Osteocyte (in vitro differentiated cells): ENCODE data around the gene ONECUT3. TPM values are rescaled to one million over a fixed set of nuclear protein-coding genes. Genes with fewer than 3 reads are reported as not detected.
"Not testable (repeated sequence)": the region's sequence is repeated elsewhere in the genome, so short reads cannot be mapped to it uniquely, and the experiment has no call there.

Experiments
- DNase-seq: peaks from one replicate; pipeline ENCODE4 v3.0.0; 2021; ENCODE audit warnings: mixed read lengths; ENCODE audit not compliant: unreplicated experiment; ENCODE audit errors: extremely low spot score
- H3K27ac Mint-ChIP-seq: one replicate; pipeline ENCODE4 v1.8.0; 2021; ENCODE audit warnings: mild to moderate bottlenecking, mixed read lengths; ENCODE audit not compliant: unreplicated experiment
- H3K27me3 Mint-ChIP-seq: one replicate; pipeline ENCODE4 v1.8.0; 2021; ENCODE audit warnings: mixed read lengths; ENCODE audit not compliant: unreplicated experiment
- H3K36me3 Mint-ChIP-seq: one replicate; pipeline ENCODE4 v1.8.0; 2021; ENCODE audit warnings: mixed read lengths; ENCODE audit not compliant: unreplicated experiment
- H3K4me1 Mint-ChIP-seq: one replicate; pipeline ENCODE4 v1.8.0; 2021; ENCODE audit warnings: mixed read lengths; ENCODE audit not compliant: unreplicated experiment
- H3K4me3 Mint-ChIP-seq: one replicate; pipeline ENCODE4 v1.8.0; 2021; ENCODE audit warnings: mild to moderate bottlenecking, moderate library complexity, mixed read lengths; ENCODE audit not compliant: unreplicated experiment
- H3K9me3 Mint-ChIP-seq: one replicate; pipeline ENCODE4 v1.8.0; 2021; ENCODE audit warnings: mixed read lengths; ENCODE audit not compliant: unreplicated experiment
- CTCF ChIP-seq: fragments of 200-600 bp; sonication (generic); IDR thresholded peaks from 2 replicates; pipeline ENCODE4 v1.5.0; 2021; ENCODE audit warnings: antibody characterized with exemption, mild to moderate bottlenecking, moderate library complexity
- total RNA-seq: library from RNA; stranded (reverse); gene quantifications from 2 replicates; pipeline ENCODE4 v1.2.1, GENCODE V29; 2021

The ONECUT3 gene
- total RNA-seq, 1 donor from 2014 or later: not detected

- H3K9me3 Mint-ChIP-seq: no peaks in the 10 kb centered on the region
- peaks cover 74% of the 10 kb centered on the region for H3K27me3 Mint-ChIP-seq
- H3K4me3 Mint-ChIP-seq: no peak overlapping the region
- H3K4me1 Mint-ChIP-seq: peaks cover 5% of the 10 kb centered on the region
- no peak for DNase-seq
- no peak for TF ChIP-seq CTCF
- H3K36me3 Mint-ChIP-seq: no peaks in the 10 kb centered on the region
- no peak overlapping the region for H3K27ac Mint-ChIP-seq
These were observed 6.7 kb downstream of the ONECUT3 start for GRCh38 chr19:1760020-1760419.

- H3K4me3 Mint-ChIP-seq, H3K27ac Mint-ChIP-seq, H3K4me1 Mint-ChIP-seq, H3K36me3 Mint-ChIP-seq, H3K9me3 Mint-ChIP-seq, DNase-seq: not testable (repeated sequence)
- H3K27me3 Mint-ChIP-seq: peaks cover 77% of the 10 kb centered on the region
These were observed 7.7 kb downstream of the ONECUT3 start for GRCh38 chr19:1760786-1761527.

GRCh38 chr19:1761528-1762242, 8.4 kb downstream of the ONECUT3 start:
- Mint-ChIP-seq H3K9me3 (no peaks in the 10 kb centered on the region), H3K27ac (no peak overlapping the region), H3K36me3 (no peaks in the 10 kb centered on the region), H3K4me1 (peaks cover 3% of the 10 kb centered on the region), H3K27me3 (peaks cover 72% of the 10 kb centered on the region), H3K4me3 (no peak overlapping the region)
- DNase-seq: no peak
- no peak for TF ChIP-seq CTCF

- TF ChIP-seq CTCF: no peak
- H3K4me3 Mint-ChIP-seq: no peak overlapping the region
- DNase-seq: no peak
- H3K4me1 Mint-ChIP-seq: peaks cover 1% of the 10 kb centered on the region
- H3K9me3 Mint-ChIP-seq: no peaks in the 10 kb centered on the region
- peaks cover 66% of the 10 kb centered on the region for H3K27me3 Mint-ChIP-seq
- no peaks in the 10 kb centered on the region for H3K36me3 Mint-ChIP-seq
- H3K27ac Mint-ChIP-seq: no peak overlapping the region
These were observed 9.2 kb downstream of the ONECUT3 start for GRCh38 chr19:1762243-1763117.

GRCh38 chr19:1763648-1764639, 10.6 kb downstream of the ONECUT3 start:
- DNase-seq: no peak
- Mint-ChIP-seq H3K27me3 (peaks cover 62% of the 10 kb centered on the region), H3K4me3 (no peak overlapping the region), H3K36me3 (no peaks in the 10 kb centered on the region), H3K9me3 (no peaks in the 10 kb centered on the region), H3K27ac (no peak overlapping the region), H3K4me1 (no peaks in the 10 kb centered on the region)
- TF ChIP-seq CTCF: no peak
